Activated CD8-positive, alpha-beta memory T cell treated with anti-CD3 and anti-CD28 coated beads for 36 hours (primary cell): ENCODE data around the gene HOXB5. TPM values are rescaled to one million over a fixed set of nuclear protein-coding genes. Genes with fewer than 3 reads are reported as not detected.

Experiments used
- CTCF ChIA-PET: fragments of 350-600 bp; sonication (Branson Sonifier 250); formaldehyde crosslinking; loops from one replicate; lab custom pipeline; 2021; ENCODE audit warnings: antibody characterized with exemption; lab: Charles Lee
- POLR2A ChIA-PET: fragments of 350-600 bp; sonication (Branson Sonifier 250); formaldehyde crosslinking; loops from one replicate; lab custom pipeline; 2021; ENCODE audit warnings: antibody characterized with exemption; lab: Charles Lee
- total RNA-seq, 2 experiments: library from RNA; stranded (reverse); gene quantifications; one replicate each; pipeline ENCODE4 v1.2.3, GENCODE V29; 2021

The HOXB5 gene
- total RNA-seq = not detected

GRCh38 chr17:48593126-48593829 is at the start of gene HOXB5:
Gene HOXB5 (minus strand): TSS chr17:48593779. CDS start chr17:48593682, 97 bp downstream.
- POLR2A ChIA-PET = interaction anchor here (0.6 kb wide), 1 partner anchor 32 kb away, joined by 4 read pairs; no protein-coding TSS in a partner anchor
- CTCF ChIA-PET = interaction anchor here (0.5 to 3.2 kb wide), 36 partner anchors 10 to 568 kb away, joined by 3 to 24 read pairs (median 4); partner anchors contain the start of genes HOXB8 and HOXB9

- ChIA-PET POLR2A (no interaction called here), CTCF (no interaction called here)
Measured at GRCh38 chr17:48642843-48643696, 49.5 kb upstream of the HOXB5 start.

- ChIA-PET CTCF (no interaction called here), POLR2A (no interaction called here)
Measured at GRCh38 chr17:48642059-48642842, 48.7 kb upstream of the HOXB5 start.

- CTCF ChIA-PET = interaction anchor here (0.7 kb wide), 1 partner anchor 13 kb away, joined by 3 read pairs; no protein-coding TSS in a partner anchor
Measured at GRCh38 chr17:48641541-48642058, 48.0 kb upstream of the HOXB5 start.

GRCh38 chr17:48640858-48641180 is 47.2 kb upstream of the HOXB5 start:
- ChIA-PET POLR2A (no interaction called here), CTCF (interaction anchor here (0.7 kb wide), 1 partner anchor 12 kb away, joined by 3 read pairs; no protein-coding TSS in a partner anchor)

More at GRCh38 chr17:48641541-48642058, 48.0 kb upstream of the HOXB5 start:
- POLR2A ChIA-PET = no interaction called here

GRCh38 chr17:48639982-48640857 is 46.6 kb upstream of the HOXB5 start:
- ChIA-PET POLR2A (no interaction called here), CTCF (no interaction called here)

- CTCF ChIA-PET = interaction anchor here (0.7 kb wide), 1 partner anchor 38 kb away, joined by 4 read pairs; no protein-coding TSS in a partner anchor
- POLR2A ChIA-PET = no interaction called here
Measured at GRCh38 chr17:48639136-48639535, 45.6 kb upstream of the HOXB5 start.

- POLR2A ChIA-PET = no interaction called here
- CTCF ChIA-PET = interaction anchor here (0.7 to 2.9 kb wide), 6 partner anchors 11 to 80 kb away, joined by 3 to 25 read pairs (median 6); partner anchors contain the start of gene HOXB9
Measured at GRCh38 chr17:48637323-48638260, 44.0 kb upstream of the HOXB5 start.

GRCh38 chr17:48636177-48637018 is 42.8 kb upstream of the HOXB5 start:
- ChIA-PET CTCF (interaction anchor here (0.7 to 2.9 kb wide), 17 partner anchors 10 to 731 kb away, joined by 3 to 25 read pairs (median 5); partner anchors contain the start of genes HOXB9 and PRAC2), POLR2A (no interaction called here)

GRCh38 chr17:48634493-48635208 is 41.1 kb upstream of the HOXB5 start:
- CTCF ChIA-PET = interaction anchor here (1.1 to 2.9 kb wide), 2 partner anchors 8 to 91 kb away, joined by 3 to 25 read pairs; partner anchors contain the start of gene HOXB9
- POLR2A ChIA-PET = no interaction called here

- POLR2A ChIA-PET = no interaction called here
- CTCF ChIA-PET = interaction anchor here (1.2 to 2.3 kb wide), 2 partner anchors 15 to 21 kb away, joined by 3 to 6 read pairs; no protein-coding TSS in a partner anchor
Measured at GRCh38 chr17:48633266-48633677, 39.7 kb upstream of the HOXB5 start.

GRCh38 chr17:48632579-48633265 is 39.1 kb upstream of the HOXB5 start:
- CTCF ChIA-PET = interaction anchor here (0.6 to 2.3 kb wide), 6 partner anchors 12 to 665 kb away, joined by 3 to 6 read pairs (median 4); no protein-coding TSS in a partner anchor
- POLR2A ChIA-PET = no interaction called here

- POLR2A ChIA-PET = no interaction called here
- CTCF ChIA-PET = interaction anchor here (0.6 to 2.3 kb wide), 6 partner anchors 11 to 666 kb away, joined by 3 to 6 read pairs (median 4); no protein-coding TSS in a partner anchor
Measured at GRCh38 chr17:48631693-48632578, 38.4 kb upstream of the HOXB5 start.
